ENCODE data around the gene CCL16.

CCL16 gene

DNA sequence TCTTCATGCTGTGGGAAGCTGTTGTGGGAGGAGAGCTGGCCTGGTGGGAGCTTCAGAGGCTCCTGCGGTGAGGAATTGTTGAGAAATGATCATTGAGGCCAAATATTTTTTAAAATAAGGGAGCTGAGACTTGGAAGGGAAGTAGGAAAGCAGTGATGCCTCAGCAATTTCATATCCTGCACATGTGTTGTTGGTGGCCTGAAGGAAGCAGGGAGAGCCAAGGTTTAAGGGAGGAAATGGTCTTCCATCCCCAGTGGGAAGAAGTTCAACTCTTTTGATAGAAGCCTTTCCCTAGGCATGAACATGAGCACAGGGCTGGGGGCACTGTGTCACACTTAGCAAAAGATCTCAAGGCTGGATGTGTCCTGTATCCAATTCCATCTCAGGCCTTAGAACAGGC lies 5.3 kb upstream of the CCL16 start, which contains the start of gene CCL14:
Gene CCL14, minus strand, starts transcription at position 87 of the 400 bp plus-strand sequence. Its CDS starts 80 bp downstream, at position 7.
- H3K9ac ChIP-seq (ENCODE audit: low read length in 2 of 2): no peak within 1 kb of the TSS
- H3K4me1 ChIP-seq (ENCODE audit: control insufficient read depth, insufficient read depth, low read length): no peaks in the 10 kb centered on the region
- H3K36me3 ChIP-seq (ENCODE audit: control insufficient read depth in 2 of 2, insufficient read depth in 2 of 2, low read length in 2 of 2): no peaks in the 10 kb centered on the region
- no peak within 1 kb of the TSS for H3K27ac ChIP-seq (ENCODE audit: low read length)
- peaks cover 0 to 3% of the 10 kb centered on the region in 2 donors for H3K27me3 ChIP-seq (ENCODE audit: control insufficient read depth in 1 of 2, insufficient read depth in 2 of 2, low read length in 2 of 2)
- H3K4me3 ChIP-seq (ENCODE audit: low read length in 2 of 2): peak within 1 kb of the TSS in 1 of 2 donors; percentile 44
- no peaks in the 10 kb centered on the region for H3K9me3 ChIP-seq (ENCODE audit: control insufficient read depth in 2 of 2, low read length in 2 of 2)

DNA sequence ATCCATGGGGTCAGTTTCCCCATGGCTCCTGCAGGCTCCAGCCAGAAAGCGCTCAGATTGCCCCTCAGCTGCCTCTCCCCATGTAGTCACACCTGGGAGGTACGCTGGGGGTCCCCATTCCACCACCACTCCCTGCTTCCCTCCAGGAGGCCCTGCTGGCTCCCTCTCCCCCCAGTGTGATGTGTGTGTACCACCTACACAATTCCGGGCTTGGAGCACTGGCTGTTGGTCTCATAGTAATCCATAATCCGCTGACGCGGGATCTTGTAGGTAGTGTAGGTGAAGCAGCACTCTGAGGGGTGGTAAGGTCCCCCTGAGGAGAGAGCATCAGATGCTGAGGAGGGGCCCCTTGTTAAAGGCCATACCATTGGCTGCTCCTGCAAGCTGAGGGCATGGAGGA lies 2.8 kb upstream of the CCL16 start:
- H3K9ac ChIP-seq (ENCODE audit: low read length in 2 of 2): no peak overlapping the region
- H3K27ac ChIP-seq (ENCODE audit: low read length): no peak overlapping the region
- H3K36me3 ChIP-seq (ENCODE audit: control insufficient read depth in 2 of 2, insufficient read depth in 2 of 2, low read length in 2 of 2): no peaks in the 10 kb centered on the region
- H3K27me3 ChIP-seq (ENCODE audit: control insufficient read depth in 1 of 2, insufficient read depth in 2 of 2, low read length in 2 of 2): peaks cover 0 to 4% of the 10 kb centered on the region in 2 donors
- H3K4me1 ChIP-seq (ENCODE audit: control insufficient read depth, insufficient read depth, low read length): no peaks in the 10 kb centered on the region
- no peaks in the 10 kb centered on the region for H3K9me3 ChIP-seq (ENCODE audit: control insufficient read depth in 2 of 2, low read length in 2 of 2)
- peak overlapping the region in 1 of 2 donors; percentile 22 for H3K4me3 ChIP-seq (ENCODE audit: low read length in 2 of 2)

- Histone ChIP-seq H3K9me3 (ENCODE audit: control insufficient read depth in 2 of 2, low read length in 2 of 2) (no peaks in the 10 kb centered on the region), H3K36me3 (ENCODE audit: control insufficient read depth in 2 of 2, insufficient read depth in 2 of 2, low read length in 2 of 2) (no peaks in the 10 kb centered on the region), H3K9ac (ENCODE audit: low read length in 2 of 2) (no peak overlapping the region), H3K27me3 (ENCODE audit: control insufficient read depth in 1 of 2, insufficient read depth in 2 of 2, low read length in 2 of 2) (peaks cover 0 to 6% of the 10 kb centered on the region in 2 donors), H3K4me1 (ENCODE audit: control insufficient read depth, insufficient read depth, low read length) (no peaks in the 10 kb centered on the region), H3K27ac (ENCODE audit: low read length) (no peak overlapping the region), H3K4me3 (ENCODE audit: low read length in 2 of 2) (no peak overlapping the region)
Measured at GRCh38 chr17:35982409-35983191, 1.3 kb upstream of the CCL16 start.

DNA sequence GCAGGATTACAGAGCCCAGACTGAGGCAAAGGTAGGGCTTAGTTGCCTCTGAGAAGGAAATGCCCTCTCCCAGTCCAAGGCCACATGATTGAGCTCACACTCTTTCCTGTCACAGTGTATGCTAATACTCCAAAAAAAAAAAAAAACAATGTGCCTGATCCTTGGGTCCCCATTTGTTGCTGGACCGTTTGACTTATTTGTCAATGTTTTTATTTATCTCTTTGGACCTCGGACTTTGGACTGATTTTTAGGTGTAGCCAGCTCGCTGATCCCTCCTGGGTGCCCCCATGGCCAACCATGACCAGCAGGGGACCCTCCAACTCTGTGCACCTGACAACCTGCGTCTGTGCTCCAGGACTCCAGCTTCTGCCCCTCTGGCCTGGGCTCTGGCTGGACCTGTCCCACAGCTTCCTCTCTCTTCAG lies 622 bp upstream of the CCL16 start:
- Histone ChIP-seq H3K27me3 (ENCODE audit: control insufficient read depth in 1 of 2, insufficient read depth in 2 of 2, low read length in 2 of 2) (peaks cover 0 to 6% of the 10 kb centered on the region in 2 donors), H3K4me3 (ENCODE audit: low read length in 2 of 2) (no peak overlapping the region), H3K4me1 (ENCODE audit: control insufficient read depth, insufficient read depth, low read length) (no peaks in the 10 kb centered on the region), H3K9me3 (ENCODE audit: control insufficient read depth in 2 of 2, low read length in 2 of 2) (no peaks in the 10 kb centered on the region), H3K9ac (ENCODE audit: low read length in 2 of 2) (no peak overlapping the region), H3K27ac (ENCODE audit: low read length) (no peak overlapping the region), H3K36me3 (ENCODE audit: control insufficient read depth in 2 of 2, insufficient read depth in 2 of 2, low read length in 2 of 2) (no peaks in the 10 kb centered on the region)

- Histone ChIP-seq H3K9ac (ENCODE audit: low read length in 2 of 2) (no peak overlapping the region), H3K4me1 (ENCODE audit: control insufficient read depth, insufficient read depth, low read length) (no peaks in the 10 kb centered on the region), H3K27me3 (ENCODE audit: control insufficient read depth in 1 of 2, insufficient read depth in 2 of 2, low read length in 2 of 2) (peaks cover 0 to 5% of the 10 kb centered on the region in 2 donors), H3K4me3 (ENCODE audit: low read length in 2 of 2) (no peak overlapping the region), H3K36me3 (ENCODE audit: control insufficient read depth in 2 of 2, insufficient read depth in 2 of 2, low read length in 2 of 2) (no peaks in the 10 kb centered on the region), H3K9me3 (ENCODE audit: control insufficient read depth in 2 of 2, low read length in 2 of 2) (no peaks in the 10 kb centered on the region), H3K27ac (ENCODE audit: low read length) (no peak overlapping the region)
Measured at GRCh38 chr17:35978346-35978745, 3.0 kb downstream of the CCL16 start.

GRCh38 chr17:35977509-35977908 lies 3.8 kb downstream of the CCL16 start:
- Histone ChIP-seq H3K27me3 (ENCODE audit: control insufficient read depth in 1 of 2, insufficient read depth in 2 of 2, low read length in 2 of 2) (peaks cover 0 to 6% of the 10 kb centered on the region in 2 donors), H3K36me3 (ENCODE audit: control insufficient read depth in 2 of 2, insufficient read depth in 2 of 2, low read length in 2 of 2) (no peaks in the 10 kb centered on the region), H3K9me3 (ENCODE audit: control insufficient read depth in 2 of 2, low read length in 2 of 2) (no peaks in the 10 kb centered on the region), H3K9ac (ENCODE audit: low read length in 2 of 2) (no peak overlapping the region), H3K27ac (ENCODE audit: low read length) (no peak overlapping the region), H3K4me1 (ENCODE audit: control insufficient read depth, insufficient read depth, low read length) (no peaks in the 10 kb centered on the region), H3K4me3 (ENCODE audit: low read length in 2 of 2) (no peak overlapping the region)

- no peak overlapping the region for H3K9ac ChIP-seq (ENCODE audit: low read length in 2 of 2)
- no peak overlapping the region for H3K4me3 ChIP-seq (ENCODE audit: low read length in 2 of 2)
- peaks cover 0 to 6% of the 10 kb centered on the region in 2 donors for H3K27me3 ChIP-seq (ENCODE audit: control insufficient read depth in 1 of 2, insufficient read depth in 2 of 2, low read length in 2 of 2)
- no peaks in the 10 kb centered on the region for H3K36me3 ChIP-seq (ENCODE audit: control insufficient read depth in 2 of 2, insufficient read depth in 2 of 2, low read length in 2 of 2)
- H3K9me3 ChIP-seq (ENCODE audit: control insufficient read depth in 2 of 2, low read length in 2 of 2): no peaks in the 10 kb centered on the region
- H3K4me1 ChIP-seq (ENCODE audit: control insufficient read depth, insufficient read depth, low read length): no peaks in the 10 kb centered on the region
- no peak overlapping the region for H3K27ac ChIP-seq (ENCODE audit: low read length)
Measured at GRCh38 chr17:35973333-35974260, 7.7 kb downstream of the CCL16 start.

GRCh38 chr17:35972945-35973332 lies 8.4 kb downstream of the CCL16 start:
- Histone ChIP-seq H3K27me3 (ENCODE audit: control insufficient read depth in 1 of 2, insufficient read depth in 2 of 2, low read length in 2 of 2) (peaks cover 0 to 5% of the 10 kb centered on the region in 2 donors), H3K4me3 (ENCODE audit: low read length in 2 of 2) (no peak overlapping the region), H3K27ac (ENCODE audit: low read length) (no peak overlapping the region), H3K4me1 (ENCODE audit: control insufficient read depth, insufficient read depth, low read length) (no peaks in the 10 kb centered on the region), H3K36me3 (ENCODE audit: control insufficient read depth in 2 of 2, insufficient read depth in 2 of 2, low read length in 2 of 2) (no peaks in the 10 kb centered on the region), H3K9me3 (ENCODE audit: control insufficient read depth in 2 of 2, low read length in 2 of 2) (no peaks in the 10 kb centered on the region), H3K9ac (ENCODE audit: low read length in 2 of 2) (no peak overlapping the region)

DNA sequence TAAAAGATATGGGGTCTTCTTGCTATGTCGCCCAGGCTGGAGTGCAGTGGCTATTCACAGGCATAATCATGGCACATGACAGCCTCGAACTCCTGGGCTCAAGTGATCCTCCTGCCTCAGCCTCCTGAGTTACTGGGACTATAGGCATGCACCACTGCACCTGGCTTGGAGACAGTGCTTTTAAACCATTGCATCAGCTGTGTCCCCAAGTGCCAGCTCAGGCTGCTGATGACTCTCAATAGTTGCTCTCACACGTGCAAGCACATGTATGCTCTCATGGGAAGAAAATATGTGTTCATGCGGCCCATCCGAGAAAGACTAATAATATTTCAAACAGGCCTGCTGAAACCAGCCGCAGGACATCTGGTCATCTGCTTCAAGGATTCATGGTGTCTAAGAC lies 8.8 kb downstream of the CCL16 start:
- Histone ChIP-seq H3K27ac (ENCODE audit: low read length) (no peak overlapping the region), H3K36me3 (ENCODE audit: control insufficient read depth in 2 of 2, insufficient read depth in 2 of 2, low read length in 2 of 2) (no peaks in the 10 kb centered on the region), H3K9ac (ENCODE audit: low read length in 2 of 2) (no peak overlapping the region), H3K4me3 (ENCODE audit: low read length in 2 of 2) (no peak overlapping the region), H3K27me3 (ENCODE audit: control insufficient read depth in 1 of 2, insufficient read depth in 2 of 2, low read length in 2 of 2) (peaks cover 0 to 4% of the 10 kb centered on the region in 2 donors), H3K4me1 (ENCODE audit: control insufficient read depth, insufficient read depth, low read length) (no peaks in the 10 kb centered on the region), H3K9me3 (ENCODE audit: control insufficient read depth in 2 of 2, low read length in 2 of 2) (no peaks in the 10 kb centered on the region)

DNA sequence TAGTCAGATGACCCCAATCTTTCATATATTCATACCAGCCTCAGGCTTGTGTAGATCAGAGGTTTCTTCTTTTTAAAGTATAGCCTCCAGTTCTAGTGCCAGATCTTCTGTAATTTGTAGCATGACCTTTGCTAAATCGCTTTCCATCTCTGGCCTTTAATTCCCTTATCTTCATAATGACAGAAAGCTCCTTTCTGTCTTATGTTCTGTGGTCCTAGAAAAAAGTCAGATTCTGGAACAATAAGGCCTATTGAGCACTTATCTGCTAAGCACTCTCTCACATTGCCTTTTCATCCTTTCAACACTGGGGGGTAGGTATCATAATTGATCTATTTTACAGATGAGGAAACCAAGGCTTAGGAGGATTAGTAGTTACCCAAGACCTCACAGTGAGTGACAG lies 9.2 kb downstream of the CCL16 start:
- no peak overlapping the region for H3K27ac ChIP-seq (ENCODE audit: low read length)

More for the DNA sequence above, 9.2 kb downstream of the CCL16 start:
- no peaks in the 10 kb centered on the region for H3K36me3 ChIP-seq (ENCODE audit: control insufficient read depth in 2 of 2, insufficient read depth in 2 of 2, low read length in 2 of 2)
- no peak overlapping the region for H3K4me3 ChIP-seq (ENCODE audit: low read length in 2 of 2)
- no peak overlapping the region for H3K9ac ChIP-seq (ENCODE audit: low read length in 2 of 2)
- H3K9me3 ChIP-seq (ENCODE audit: control insufficient read depth in 2 of 2, low read length in 2 of 2): no peaks in the 10 kb centered on the region
- no peaks in the 10 kb centered on the region for H3K4me1 ChIP-seq (ENCODE audit: control insufficient read depth, insufficient read depth, low read length)
- peaks cover 0 to 4% of the 10 kb centered on the region in 2 donors for H3K27me3 ChIP-seq (ENCODE audit: control insufficient read depth in 1 of 2, insufficient read depth in 2 of 2, low read length in 2 of 2)
